HepG2 (cell line): ENCODE data around the gene ZNF180. TPM values are rescaled to one million over a fixed set of nuclear protein-coding genes. Genes with fewer than 3 reads are reported as not detected.

Experiments used
- ATAC-seq: fragments of 200-7000 bp; cut with Tn5 transposase; 3 replicates; pipeline ENCODE4 v1.9.1; 2020; ENCODE audit warnings: mild to moderate bottlenecking, moderate library complexity
- BruUV-seq: library from RNA; stranded (reverse); fragments of 400-500 nt; replicated peaks from 2 replicates; lab custom pipeline; 2021; lab: Mats Ljungman, UMichigan
- CTCF ChIA-PET: fragments of 300-600 bp; formaldehyde crosslinking; extraction: SDS; loops from one replicate; lab custom pipeline; 2021; ENCODE audit warnings: low total read pairs, inconsistent platforms, low intra/inter-chr PET ratio; lab: Yijun Ruan, JAX
- POLR2A ChIA-PET: fragments of 350-600 bp; sonication (Branson Sonifier 250); formaldehyde crosslinking; loops from one replicate; lab custom pipeline; 2020; ENCODE audit warnings: antibody characterized with exemption, inconsistent platforms; lab: Yijun Ruan, JAX
- DNase-seq: peaks from one replicate; pipeline ENCODE4 v3.0.0-alpha.2; 2015; ENCODE audit warnings: low spot score
- FAIRE-seq: peaks from 3 replicates; lab custom pipeline; 2011; peaks lifted over from hg19 to GRCh38; lab: Jason Lieb, UNC
- H2AFZ ChIP-seq: one replicate; pipeline ENCODE4 v1.6.1; 2011; ENCODE audit warnings: low read length, inconsistent platforms
- H3K27ac ChIP-seq: fragments of 300-600 bp; 3 replicates; pipeline ENCODE4 v1.8.0; 2011; ENCODE audit warnings: mixed run types, mild to moderate bottlenecking, mixed read lengths, low read length, inconsistent platforms; ENCODE audit not compliant: insufficient read depth; ENCODE audit errors: extremely low read length
- H3K27me3 ChIP-seq, 2 experiments: fragments of 200-600 bp in 1 of 2; 2 replicates in 1 of 2; 3 replicates in 1 of 2; pipeline versions ENCODE4 v1.6.0 to v1.8.0; 2011; ENCODE audit warnings: low read length in 2 of 2, mild to moderate bottlenecking in 2 of 2, moderate library complexity in 2 of 2, inconsistent platforms in 1 of 2; ENCODE audit not compliant: insufficient read depth in 2 of 2, control insufficient read depth in 1 of 2
- H3K36me3 ChIP-seq, 2 experiments: fragments of 200-600 bp in 1 of 2; replicated peaks in 1 of 2; 2 replicates in 1 of 2; 3 replicates in 1 of 2; pipeline versions ENCODE4 v1.5.1 to v1.8.0; 2011; ENCODE audit warnings: low read length in 2 of 2, inconsistent platforms in 1 of 2; ENCODE audit not compliant: insufficient read depth in 2 of 2, control insufficient read depth in 1 of 2
- H3K4me1 ChIP-seq: 2 replicates; pipeline ENCODE4 v1.5.1; 2012; ENCODE audit warnings: low read length, inconsistent platforms; ENCODE audit not compliant: insufficient read depth
- H3K4me2 ChIP-seq: 2 replicates; pipeline ENCODE4 v1.6.0; 2011; ENCODE audit warnings: low read depth, low read length, inconsistent platforms
- H3K4me3 ChIP-seq, 3 experiments: fragments of 200-600 bp in 1 of 3; sonication (generic), shearing (Covaris generic) in 1 of 3; replicated peaks in 1 of 3; 2 replicates each; pipeline ENCODE4 v1.5.1; 2011 to 2016; ENCODE audit warnings: low read length in 3 of 3, inconsistent platforms in 2 of 3, low read depth in 2 of 3, mild to moderate bottlenecking in 2 of 3, control low read depth in 1 of 3, mixed read lengths in 1 of 3; ENCODE audit not compliant: insufficient read depth in 1 of 3
- H3K79me2 ChIP-seq: one replicate; pipeline ENCODE4 v1.6.1; 2011; ENCODE audit warnings: low read length, inconsistent platforms; ENCODE audit not compliant: insufficient read depth
- H3K9ac ChIP-seq: 2 replicates; pipeline ENCODE4 v1.6.0; 2011; ENCODE audit warnings: mild to moderate bottlenecking, low read depth, low read length, inconsistent platforms; ENCODE audit not compliant: insufficient read depth
- H3K9me3 ChIP-seq: 2 replicates; pipeline ENCODE4 v1.5.1; 2012; ENCODE audit warnings: mild to moderate bottlenecking, low read length
- H4K20me1 ChIP-seq: 2 replicates; pipeline ENCODE4 v1.6.0; 2011; ENCODE audit warnings: inconsistent platforms, mild to moderate bottlenecking, low read length, moderate library complexity; ENCODE audit not compliant: insufficient read depth
- SSRP1 ChIP-seq: IDR thresholded peaks from 2 replicates; pipeline ENCODE4 v1.6.1; 2016; ENCODE audit warnings: control low read depth
- ZNF12 ChIP-seq: sonication (generic); formaldehyde crosslinking; IDR thresholded peaks from 2 replicates; pipeline ENCODE4 v1.5.0; 2020; ENCODE audit warnings: missing genetic modification reagents
- ZNF546 ChIP-seq: sonication (generic); formaldehyde crosslinking; conservative IDR thresholded peaks from 2 replicates; pipeline ENCODE4 v1.8.1; 2023; ENCODE audit warnings: mild to moderate bottlenecking, missing genetic modification reagents
- WGBS: methylation state at CpG from one replicate; pipeline ENCODE4 v1.1.6; 2017; ENCODE audit warnings: low lambda C conversion rate; 5-methylcytosine and 5-hydroxymethylcytosine counted together
- in situ Hi-C: cut with HindIII; loops from 2 replicates; pipeline ENCODE4 v1.10.0; 2017; ENCODE audit warnings: low pct_unique_long_range_greater_than_20kb; ENCODE audit not compliant: extremely low pct_ligation_motif_present
- intact Hi-C: fragments of 100-400 bp; cut with micrococcal nuclease; formaldehyde crosslinking; loops from one replicate; pipeline ENCODE4 v1.10.0; 2022; ENCODE audit not compliant: unreplicated experiment
- polyA plus RNA-seq, 8 experiments: library from polyadenylated mRNA; depleted of rRNA in 3 of 8; stranded (reverse) in 7 of 8; unstranded in 1 of 8; fragments of >200 nt; fragmentation: Illumina TruSeq in 4 of 8; extraction: Trizol in 4 of 8; gene quantifications; 2 replicates each; pipeline versions ENCODE4 v1.2.1 to v1.2.3, GENCODE V29; 2011 to 2016; ENCODE audit warnings: low read depth in 4 of 8, missing spikeins in 1 of 8, mixed read lengths in 1 of 8; ENCODE audit not compliant: insufficient read depth in 1 of 8
- total RNA-seq, 5 experiments: library from RNA; depleted of rRNA; stranded (reverse); fragments of >200 nt; fragmentation: Illumina TruSeq; extraction: Trizol; gene quantifications; 2 replicates each; pipeline ENCODE4 v1.2.3, GENCODE V29; 2016; ENCODE audit warnings: low read depth in 1 of 5
- TF ChIP-seq, protein P1 (sequence below): sonication (generic); formaldehyde crosslinking; conservative IDR thresholded peaks from 2 replicates; pipeline ENCODE4 v1.4.0; 2020; ENCODE audit warnings: mild to moderate bottlenecking, missing genetic modification reagents, moderate library complexity
- TF ChIP-seq, protein P2 (sequence below): sonication (generic); formaldehyde crosslinking; IDR thresholded peaks from 2 replicates; pipeline ENCODE4 v1.4.0; 2020; ENCODE audit warnings: missing genetic modification reagents, mild to moderate bottlenecking, borderline replicate concordance
- TF ChIP-seq, protein P3 (sequence below): IDR thresholded peaks from 2 replicates; pipeline ENCODE4 v1.6.1; 2016; ENCODE audit warnings: mild to moderate bottlenecking
- TF ChIP-seq, protein P4 (sequence below): sonication (generic); formaldehyde crosslinking; IDR thresholded peaks from 2 replicates; pipeline ENCODE4; 2020; ENCODE audit warnings: missing genetic modification reagents, mild to moderate bottlenecking, borderline replicate concordance
- TF ChIP-seq, protein P5 (sequence below): sonication (generic); formaldehyde crosslinking; IDR thresholded peaks from 2 replicates; pipeline ENCODE4 v1.4.0; 2020; ENCODE audit warnings: missing genetic modification reagents, mild to moderate bottlenecking, borderline replicate concordance

The ZNF180 gene
- total and polyA plus RNA-seq, 2 of the 13 experiments (the other 11 are each of a cell fraction or from before 2014, with no cell fraction given), result 0.92 to 9.3 TPM

DNA sequence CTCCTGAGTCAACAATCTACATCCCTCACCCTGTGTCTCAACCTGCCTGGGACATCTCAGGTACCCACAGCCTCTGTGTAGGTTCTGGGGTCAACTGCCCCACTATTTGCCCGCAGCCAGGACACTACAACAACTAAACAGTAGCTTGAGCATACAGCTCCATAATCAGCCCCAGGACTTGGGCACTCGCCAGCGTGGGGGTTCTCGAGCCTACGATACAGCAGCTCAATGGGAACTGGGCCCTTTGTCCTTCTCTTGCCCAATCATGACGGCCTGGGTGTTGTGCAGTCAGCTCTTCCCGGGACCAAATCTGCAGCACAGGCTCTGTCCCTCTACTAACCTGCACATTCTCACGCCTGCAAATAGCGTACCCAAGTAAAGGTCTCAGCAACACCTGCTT lies 1.3 kb downstream of the ZNF180 start:
- Histone ChIP-seq H3K9ac (peak overlapping the region; percentile 84; the same call in 1 of the 2 replicates), H3K79me2 (peaks cover 23% of the 10 kb centered on the region), H3K27me3 (no peaks in the 10 kb centered on the region; a peak in 1 of 5 replicates), H3K4me3 (peak overlapping the region; percentile 87 to 98 (median 94)), H3K4me2 (peak overlapping the region; percentile 93), H3K4me1 (peaks cover 20% of the 10 kb centered on the region), H3K9me3 (peaks cover 48% of the 10 kb centered on the region), H2AFZ (no peak overlapping the region), H3K27ac (no peak overlapping the region), H3K36me3 (peaks cover 15 to 42% of the 10 kb centered on the region in 2 experiments), H4K20me1 (no peaks in the 10 kb centered on the region)
- intact Hi-C loops (no loop called here), in situ Hi-C loops (loop anchor here (25.0 kb wide), 1 partner anchor 637 kb away; no protein-coding TSS in a partner anchor)
- ATAC-seq (no peak), FAIRE-seq (no peak), DNase-seq (no peak)
- CTCF ChIA-PET, result no interaction called here
- POLR2A ChIA-PET, result interaction anchor here (0.6 kb wide), 1 partner anchor 577 kb away, joined by 3 read pairs; no protein-coding TSS in a partner anchor
- WGBS, result 97% methylated on average over 7 of the region's 9 CpGs
- no TSS peak for BruUV-seq
- TF ChIP-seq, protein P1, sequence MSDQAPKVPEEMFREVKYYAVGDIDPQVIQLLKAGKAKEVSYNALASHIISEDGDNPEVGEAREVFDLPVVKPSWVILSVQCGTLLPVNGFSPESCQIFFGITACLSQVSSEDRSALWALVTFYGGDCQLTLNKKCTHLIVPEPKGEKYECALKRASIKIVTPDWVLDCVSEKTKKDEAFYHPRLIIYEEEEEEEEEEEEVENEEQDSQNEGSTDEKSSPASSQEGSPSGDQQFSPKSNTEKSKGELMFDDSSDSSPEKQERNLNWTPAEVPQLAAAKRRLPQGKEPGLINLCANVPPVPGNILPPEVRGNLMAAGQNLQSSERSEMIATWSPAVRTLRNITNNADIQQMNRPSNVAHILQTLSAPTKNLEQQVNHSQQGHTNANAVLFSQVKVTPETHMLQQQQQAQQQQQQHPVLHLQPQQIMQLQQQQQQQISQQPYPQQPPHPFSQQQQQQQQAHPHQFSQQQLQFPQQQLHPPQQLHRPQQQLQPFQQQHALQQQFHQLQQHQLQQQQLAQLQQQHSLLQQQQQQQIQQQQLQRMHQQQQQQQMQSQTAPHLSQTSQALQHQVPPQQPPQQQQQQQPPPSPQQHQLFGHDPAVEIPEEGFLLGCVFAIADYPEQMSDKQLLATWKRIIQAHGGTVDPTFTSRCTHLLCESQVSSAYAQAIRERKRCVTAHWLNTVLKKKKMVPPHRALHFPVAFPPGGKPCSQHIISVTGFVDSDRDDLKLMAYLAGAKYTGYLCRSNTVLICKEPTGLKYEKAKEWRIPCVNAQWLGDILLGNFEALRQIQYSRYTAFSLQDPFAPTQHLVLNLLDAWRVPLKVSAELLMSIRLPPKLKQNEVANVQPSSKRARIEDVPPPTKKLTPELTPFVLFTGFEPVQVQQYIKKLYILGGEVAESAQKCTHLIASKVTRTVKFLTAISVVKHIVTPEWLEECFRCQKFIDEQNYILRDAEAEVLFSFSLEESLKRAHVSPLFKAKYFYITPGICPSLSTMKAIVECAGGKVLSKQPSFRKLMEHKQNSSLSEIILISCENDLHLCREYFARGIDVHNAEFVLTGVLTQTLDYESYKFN (CRISPR knock-in tag), result no peak
- TF ChIP-seq, protein P2, sequence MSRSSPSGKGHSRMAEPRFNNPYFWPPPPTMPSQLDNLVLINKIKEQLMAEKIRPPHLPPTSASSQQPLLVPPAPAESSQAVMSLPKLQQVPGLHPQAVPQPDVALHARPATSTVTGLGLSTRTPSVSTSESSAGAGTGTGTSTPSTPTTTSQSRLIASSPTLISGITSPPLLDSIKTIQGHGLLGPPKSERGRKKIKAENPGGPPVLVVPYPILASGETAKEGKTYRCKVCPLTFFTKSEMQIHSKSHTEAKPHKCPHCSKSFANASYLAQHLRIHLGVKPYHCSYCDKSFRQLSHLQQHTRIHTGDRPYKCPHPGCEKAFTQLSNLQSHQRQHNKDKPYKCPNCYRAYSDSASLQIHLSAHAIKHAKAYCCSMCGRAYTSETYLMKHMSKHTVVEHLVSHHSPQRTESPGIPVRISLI (CRISPR knock-in tag), result no peak
- TF ChIP-seq SSRP1 (no peak), ZNF12 (CRISPR knock-in tag) (no peak), ZNF546 (no peak)
- TF ChIP-seq, protein P3, sequence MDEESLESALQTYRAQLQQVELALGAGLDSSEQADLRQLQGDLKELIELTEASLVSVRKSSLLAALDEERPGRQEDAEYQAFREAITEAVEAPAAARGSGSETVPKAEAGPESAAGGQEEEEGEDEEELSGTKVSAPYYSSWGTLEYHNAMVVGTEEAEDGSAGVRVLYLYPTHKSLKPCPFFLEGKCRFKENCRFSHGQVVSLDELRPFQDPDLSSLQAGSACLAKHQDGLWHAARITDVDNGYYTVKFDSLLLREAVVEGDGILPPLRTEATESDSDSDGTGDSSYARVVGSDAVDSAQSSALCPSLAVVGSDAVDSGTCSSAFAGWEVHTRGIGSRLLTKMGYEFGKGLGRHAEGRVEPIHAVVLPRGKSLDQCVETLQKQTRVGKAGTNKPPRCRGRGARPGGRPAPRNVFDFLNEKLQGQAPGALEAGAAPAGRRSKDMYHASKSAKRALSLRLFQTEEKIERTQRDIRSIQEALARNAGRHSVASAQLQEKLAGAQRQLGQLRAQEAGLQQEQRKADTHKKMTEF, result no peak
- TF ChIP-seq, protein P4, sequence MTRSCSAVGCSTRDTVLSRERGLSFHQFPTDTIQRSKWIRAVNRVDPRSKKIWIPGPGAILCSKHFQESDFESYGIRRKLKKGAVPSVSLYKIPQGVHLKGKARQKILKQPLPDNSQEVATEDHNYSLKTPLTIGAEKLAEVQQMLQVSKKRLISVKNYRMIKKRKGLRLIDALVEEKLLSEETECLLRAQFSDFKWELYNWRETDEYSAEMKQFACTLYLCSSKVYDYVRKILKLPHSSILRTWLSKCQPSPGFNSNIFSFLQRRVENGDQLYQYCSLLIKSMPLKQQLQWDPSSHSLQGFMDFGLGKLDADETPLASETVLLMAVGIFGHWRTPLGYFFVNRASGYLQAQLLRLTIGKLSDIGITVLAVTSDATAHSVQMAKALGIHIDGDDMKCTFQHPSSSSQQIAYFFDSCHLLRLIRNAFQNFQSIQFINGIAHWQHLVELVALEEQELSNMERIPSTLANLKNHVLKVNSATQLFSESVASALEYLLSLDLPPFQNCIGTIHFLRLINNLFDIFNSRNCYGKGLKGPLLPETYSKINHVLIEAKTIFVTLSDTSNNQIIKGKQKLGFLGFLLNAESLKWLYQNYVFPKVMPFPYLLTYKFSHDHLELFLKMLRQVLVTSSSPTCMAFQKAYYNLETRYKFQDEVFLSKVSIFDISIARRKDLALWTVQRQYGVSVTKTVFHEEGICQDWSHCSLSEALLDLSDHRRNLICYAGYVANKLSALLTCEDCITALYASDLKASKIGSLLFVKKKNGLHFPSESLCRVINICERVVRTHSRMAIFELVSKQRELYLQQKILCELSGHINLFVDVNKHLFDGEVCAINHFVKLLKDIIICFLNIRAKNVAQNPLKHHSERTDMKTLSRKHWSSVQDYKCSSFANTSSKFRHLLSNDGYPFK (CRISPR knock-in tag), result no peak
- TF ChIP-seq, protein P5, sequence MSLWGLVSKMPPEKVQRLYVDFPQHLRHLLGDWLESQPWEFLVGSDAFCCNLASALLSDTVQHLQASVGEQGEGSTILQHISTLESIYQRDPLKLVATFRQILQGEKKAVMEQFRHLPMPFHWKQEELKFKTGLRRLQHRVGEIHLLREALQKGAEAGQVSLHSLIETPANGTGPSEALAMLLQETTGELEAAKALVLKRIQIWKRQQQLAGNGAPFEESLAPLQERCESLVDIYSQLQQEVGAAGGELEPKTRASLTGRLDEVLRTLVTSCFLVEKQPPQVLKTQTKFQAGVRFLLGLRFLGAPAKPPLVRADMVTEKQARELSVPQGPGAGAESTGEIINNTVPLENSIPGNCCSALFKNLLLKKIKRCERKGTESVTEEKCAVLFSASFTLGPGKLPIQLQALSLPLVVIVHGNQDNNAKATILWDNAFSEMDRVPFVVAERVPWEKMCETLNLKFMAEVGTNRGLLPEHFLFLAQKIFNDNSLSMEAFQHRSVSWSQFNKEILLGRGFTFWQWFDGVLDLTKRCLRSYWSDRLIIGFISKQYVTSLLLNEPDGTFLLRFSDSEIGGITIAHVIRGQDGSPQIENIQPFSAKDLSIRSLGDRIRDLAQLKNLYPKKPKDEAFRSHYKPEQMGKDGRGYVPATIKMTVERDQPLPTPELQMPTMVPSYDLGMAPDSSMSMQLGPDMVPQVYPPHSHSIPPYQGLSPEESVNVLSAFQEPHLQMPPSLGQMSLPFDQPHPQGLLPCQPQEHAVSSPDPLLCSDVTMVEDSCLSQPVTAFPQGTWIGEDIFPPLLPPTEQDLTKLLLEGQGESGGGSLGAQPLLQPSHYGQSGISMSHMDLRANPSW (CRISPR knock-in tag), result no peak
